IPS-18c (cell line): ENCODE measurements around the gene E2F6.

Source experiments
- H3K4me3 ChIP-seq: 2 replicates; pipeline ENCODE4 v1.7.0; 2013; ENCODE audit warnings: low read depth, mild to moderate bottlenecking, low read length, moderate library complexity; ENCODE audit not compliant: insufficient read depth
- H3K9me3 ChIP-seq: one replicate; pipeline ENCODE4 v1.6.1; 2013; ENCODE audit warnings: mild to moderate bottlenecking, low read length, moderate library complexity; ENCODE audit not compliant: control insufficient read depth, insufficient read depth

Gene E2F6

DNA sequence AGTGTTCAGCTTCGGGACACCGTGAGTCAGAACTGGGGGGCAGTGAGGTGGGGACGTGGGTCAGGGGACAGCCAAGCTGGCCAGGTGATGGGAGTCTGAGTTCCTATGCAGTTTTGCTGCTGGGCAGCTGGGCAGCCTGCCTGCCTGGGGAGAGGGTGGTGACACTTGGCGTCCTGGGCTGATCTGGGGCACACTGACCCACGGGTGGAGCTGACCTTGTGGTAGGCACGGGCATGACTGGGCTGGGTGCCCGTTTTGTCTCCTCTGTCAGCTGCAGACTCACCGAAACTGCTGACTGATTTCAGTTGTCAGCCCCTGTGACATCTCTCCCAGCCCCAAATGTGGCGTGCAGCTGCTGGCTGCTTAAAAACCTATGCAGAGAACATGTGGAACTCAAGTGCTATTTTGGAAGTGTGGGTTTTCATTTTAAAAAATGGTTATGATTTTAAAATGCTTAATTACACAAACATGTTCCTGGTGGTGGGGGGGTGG, 32.6 kb upstream of the E2F6 start:
- no peaks in the 10 kb centered on the region for H3K9me3 ChIP-seq
- H3K4me3 ChIP-seq, result no peak overlapping the region

DNA sequence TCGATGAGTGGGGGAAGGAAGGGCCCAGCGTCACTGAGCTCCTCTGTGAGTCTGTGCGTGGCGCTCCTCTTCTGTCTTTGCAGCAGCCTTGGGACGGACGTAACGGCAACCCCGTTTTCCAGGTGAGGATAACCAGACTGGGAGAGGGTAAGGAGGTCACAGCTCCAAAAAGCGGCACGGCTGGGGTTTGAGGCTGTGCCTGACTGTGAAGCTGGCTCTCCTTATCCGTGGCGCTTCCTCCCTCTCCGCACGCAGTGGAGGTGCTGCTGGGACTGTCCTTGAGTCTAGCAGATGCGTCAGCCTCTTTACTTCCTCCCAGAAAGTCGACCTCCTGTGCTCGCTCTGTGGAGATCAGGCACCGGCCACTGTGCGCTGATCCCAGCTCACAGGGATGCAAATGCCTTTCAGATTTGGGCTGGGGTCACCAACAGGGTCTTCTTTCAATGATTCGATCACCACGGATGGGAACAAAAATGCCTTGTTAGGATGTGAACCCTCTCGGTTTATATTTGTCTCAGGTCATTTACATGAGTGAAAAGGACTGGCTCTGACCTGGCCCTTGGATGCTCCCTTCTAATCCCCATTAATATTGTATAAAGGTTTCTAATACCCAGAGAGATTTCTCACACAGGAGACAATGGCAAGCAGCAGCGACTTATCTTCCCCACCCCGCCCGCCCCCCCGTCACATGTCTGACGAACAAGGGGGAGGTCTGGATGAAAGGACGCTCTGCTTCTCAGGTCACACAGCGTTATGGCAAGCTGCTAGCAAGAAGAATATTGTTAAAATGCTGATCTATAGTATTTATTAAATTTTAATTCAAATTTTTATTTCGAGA, 30.1 kb upstream of the E2F6 start:
- Histone ChIP-seq H3K4me3 (no peak overlapping the region), H3K9me3 (no peaks in the 10 kb centered on the region)

DNA sequence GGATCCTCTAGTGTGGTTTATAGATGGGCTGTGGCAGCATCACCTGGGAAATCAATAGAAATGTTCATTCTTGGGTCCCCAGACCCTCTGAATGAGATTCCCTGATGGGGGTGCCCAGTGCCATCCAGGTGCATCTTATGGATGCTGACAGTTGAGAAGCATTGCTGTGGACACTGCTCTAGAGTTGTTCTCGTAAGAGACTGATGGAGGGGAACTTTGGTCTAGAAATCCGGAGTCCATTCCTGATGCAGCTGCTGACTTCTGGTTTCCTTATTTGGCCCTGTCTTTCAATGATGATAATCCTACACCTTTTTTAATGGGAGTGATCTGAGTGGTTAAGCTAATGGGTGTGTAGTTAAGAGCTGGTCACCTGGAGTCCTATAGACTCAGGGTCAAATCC, 28.3 kb upstream of the E2F6 start:
- Histone ChIP-seq H3K4me3 (no peak overlapping the region), H3K9me3 (no peaks in the 10 kb centered on the region)

DNA sequence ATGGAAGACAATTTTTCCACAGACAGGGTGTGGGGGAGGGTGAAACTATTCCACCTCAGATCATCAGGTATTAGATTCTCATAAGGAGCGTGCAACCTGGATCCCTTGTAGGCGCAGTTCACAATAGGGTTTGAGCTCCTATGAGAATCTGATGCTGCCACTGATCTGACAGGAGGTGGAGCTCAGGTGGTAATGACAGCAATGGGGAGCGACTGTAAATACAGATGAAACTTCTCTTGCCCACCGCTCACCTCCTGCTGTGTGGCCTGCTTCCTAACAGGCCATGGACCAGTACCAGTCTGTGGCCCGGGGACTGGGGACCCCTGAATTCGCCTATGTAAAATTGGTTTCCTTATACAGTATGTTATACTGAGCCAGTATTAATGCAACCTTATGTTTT, 27.3 kb upstream of the E2F6 start:
- no peak overlapping the region for H3K4me3 ChIP-seq

DNA sequence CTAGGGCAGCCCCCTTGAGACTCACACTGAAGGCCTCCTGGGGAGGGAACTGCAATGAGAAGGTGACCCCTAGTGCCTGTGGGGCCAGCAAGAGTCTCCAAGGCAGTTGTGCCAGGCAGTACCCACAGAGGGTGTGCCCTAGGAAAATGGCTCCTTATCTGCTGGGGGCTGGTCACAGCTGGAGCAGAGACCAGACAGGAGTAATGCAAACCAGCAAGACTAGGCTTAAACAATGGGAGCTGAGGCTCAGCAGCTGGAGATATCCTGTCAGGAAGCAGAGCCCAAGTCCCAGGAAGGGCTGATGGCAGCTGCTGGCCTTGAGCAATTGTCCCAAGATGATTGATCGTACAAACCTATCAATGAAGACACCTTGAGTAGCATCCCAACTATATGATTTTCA, 26.8 kb upstream of the E2F6 start:
- Histone ChIP-seq H3K4me3 (no peak overlapping the region), H3K9me3 (peaks cover 3% of the 10 kb centered on the region)

More for the DNA sequence above, 27.3 kb upstream of the E2F6 start:
- H3K9me3 ChIP-seq, result peaks cover 3% of the 10 kb centered on the region

DNA sequence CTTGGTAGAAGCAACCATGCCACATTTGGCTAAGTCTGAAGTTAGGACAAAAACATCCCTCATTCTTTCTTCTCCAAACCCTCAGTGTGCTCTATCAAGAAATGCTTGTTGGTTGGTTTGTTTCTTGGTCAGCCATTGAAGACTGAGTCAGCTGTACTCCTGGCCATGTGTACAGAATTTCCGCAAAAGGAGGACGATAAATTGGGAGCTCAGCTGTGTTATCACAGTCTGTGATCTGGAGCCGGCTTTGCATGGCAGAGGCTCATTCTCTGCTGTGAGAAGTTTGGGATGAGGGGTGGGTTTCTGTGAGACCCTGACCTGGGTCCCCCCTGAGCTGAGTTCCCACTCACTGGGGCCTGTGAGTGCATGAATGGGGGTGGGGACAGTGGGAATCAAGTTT, 26.3 kb upstream of the E2F6 start:
- H3K4me3 ChIP-seq, result no peak overlapping the region

DNA sequence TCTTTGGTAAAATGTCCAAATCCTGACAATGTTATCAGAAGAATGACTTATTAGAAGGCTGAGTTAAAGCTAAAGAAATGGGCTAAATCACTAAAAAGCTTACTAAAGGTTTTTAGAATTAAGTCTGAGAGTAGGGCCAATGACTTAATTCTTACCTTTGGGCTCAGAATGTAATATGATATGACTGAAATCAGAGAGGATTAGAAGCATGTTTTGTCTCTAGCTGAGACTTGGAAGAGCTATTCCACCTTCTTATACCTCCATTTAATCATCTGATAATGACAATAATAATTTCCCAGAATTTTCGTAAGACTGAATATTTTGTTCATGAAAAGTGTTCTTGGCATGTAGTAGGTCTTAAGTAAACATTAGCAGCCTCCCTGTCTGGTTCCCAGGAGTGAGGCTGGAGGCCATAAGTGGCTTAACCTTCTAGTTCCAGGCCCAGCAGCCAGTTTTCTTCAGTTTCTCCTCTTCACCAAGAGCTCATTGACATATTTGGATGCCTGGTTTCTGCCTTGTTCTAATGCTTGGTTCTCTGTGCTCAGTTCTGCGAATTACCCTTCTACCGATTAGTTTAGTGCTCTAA, 25.5 kb upstream of the E2F6 start:
- Histone ChIP-seq H3K4me3 (no peak overlapping the region), H3K9me3 (peaks cover 3% of the 10 kb centered on the region)

More for the DNA sequence above, 26.3 kb upstream of the E2F6 start:
- H3K9me3 ChIP-seq, result peaks cover 3% of the 10 kb centered on the region

DNA sequence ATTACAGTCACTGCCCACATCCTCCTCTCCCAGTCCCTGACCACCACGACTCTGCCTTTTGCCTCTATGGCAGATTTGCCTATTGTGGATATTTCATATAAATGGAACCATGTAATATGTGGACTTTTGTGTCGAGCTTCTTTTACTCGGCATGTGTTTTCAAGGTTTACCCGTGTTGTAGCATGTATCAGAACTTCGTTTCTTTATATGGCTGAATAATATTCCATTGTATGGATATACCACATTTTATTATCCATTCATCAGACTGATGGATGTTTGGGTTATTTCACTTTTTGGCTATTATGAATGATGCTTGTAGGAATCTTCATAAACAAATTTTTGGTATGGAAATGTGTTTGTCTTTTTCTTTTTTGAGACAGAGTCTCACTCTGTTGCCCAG, 24.2 kb upstream of the E2F6 start:
- H3K4me3 ChIP-seq, result no peak overlapping the region
- H3K9me3 ChIP-seq, result peaks cover 3% of the 10 kb centered on the region

DNA sequence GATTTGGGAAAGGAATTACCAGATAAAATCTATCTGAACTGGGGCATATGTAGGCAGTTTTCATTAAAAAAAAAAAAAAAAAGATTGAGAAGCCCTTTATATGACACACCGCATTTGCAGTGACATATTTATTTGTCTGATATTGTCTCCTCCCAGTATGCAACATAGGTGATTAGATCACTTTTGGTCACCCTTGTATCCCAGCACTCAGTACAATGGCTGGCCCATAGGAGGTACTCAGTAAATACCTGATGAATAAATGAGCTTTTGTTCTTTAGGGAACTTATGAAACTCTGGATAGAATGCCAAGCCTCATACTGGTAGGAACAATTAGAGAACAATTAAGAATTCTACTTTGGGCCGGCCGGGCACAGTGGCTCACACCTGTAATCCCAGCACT, 22.8 kb upstream of the E2F6 start:
- Histone ChIP-seq H3K9me3 (peaks cover 5% of the 10 kb centered on the region), H3K4me3 (no peak overlapping the region)

DNA sequence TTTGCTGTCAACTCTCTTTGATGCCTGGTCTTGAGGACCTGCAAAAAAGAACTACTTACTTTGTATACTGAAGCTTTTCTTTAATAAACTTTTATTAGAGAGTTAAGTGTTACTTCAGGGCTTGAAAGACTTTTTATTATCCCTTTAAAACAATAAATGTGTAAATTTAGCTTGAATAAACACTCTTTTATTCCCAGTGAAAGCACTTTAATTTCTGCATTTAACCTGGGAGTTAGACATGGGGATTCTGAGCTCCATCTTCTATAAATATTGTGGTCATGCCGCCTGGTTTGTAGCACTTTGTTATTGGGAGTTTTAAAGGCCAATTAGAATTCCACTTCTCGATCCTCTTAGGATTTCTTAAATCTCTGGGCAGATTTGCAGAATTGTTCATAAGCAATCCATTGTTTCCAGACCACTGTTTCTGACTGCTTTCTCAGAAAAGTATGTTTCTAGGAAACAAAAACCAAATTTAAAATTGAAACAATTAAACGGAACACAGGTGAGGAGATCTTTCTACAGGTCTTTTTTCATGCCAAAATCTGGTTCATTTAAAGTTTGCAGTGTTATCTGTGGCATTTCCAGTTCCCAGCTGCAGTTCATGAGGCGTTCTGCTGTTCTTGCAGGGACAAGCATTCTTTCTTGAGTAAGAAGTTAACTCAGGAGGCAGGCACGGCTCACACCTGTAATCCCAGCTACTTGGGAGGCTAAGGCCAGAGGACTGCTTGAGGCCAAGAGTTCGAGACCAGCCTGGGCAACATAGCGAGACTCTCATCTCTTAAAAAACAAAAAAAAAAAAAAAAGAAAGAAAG, 18.1 kb upstream of the E2F6 start:
- peak overlapping the region; percentile 78; the same call in 1 of the 2 replicates for H3K4me3 ChIP-seq
- peaks cover 3% of the 10 kb centered on the region for H3K9me3 ChIP-seq

DNA sequence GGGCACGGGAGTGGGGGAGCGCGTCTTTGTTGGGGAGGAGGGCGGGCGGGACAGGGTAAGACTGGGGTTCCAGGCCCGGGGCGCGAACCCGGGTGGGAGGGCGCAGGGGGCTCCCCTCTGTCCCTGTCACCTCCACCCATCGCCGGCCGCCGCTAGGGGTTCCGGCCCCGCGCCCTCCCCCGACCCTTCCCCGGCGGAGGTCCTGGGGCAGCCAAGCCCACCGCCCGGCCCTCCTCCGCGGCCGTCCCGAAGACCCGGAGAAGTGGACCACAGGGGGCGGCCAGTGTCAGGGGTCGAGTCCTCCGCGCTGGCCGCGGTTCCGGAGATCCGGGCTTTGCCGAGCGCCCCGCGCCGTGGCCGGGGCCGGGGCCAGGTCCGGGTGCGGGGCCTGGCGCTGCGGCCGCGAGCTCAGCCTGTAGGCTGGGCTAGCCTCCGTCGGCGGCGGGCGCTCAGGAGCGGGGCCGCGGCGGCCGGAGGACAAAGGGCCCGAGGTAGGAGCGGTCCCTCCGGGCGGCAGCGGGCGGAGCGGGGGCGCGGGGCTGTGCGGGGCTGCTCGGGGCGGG, 16.6 kb upstream of the E2F6 start:
- peak overlapping the region; percentile 78 for H3K4me3 ChIP-seq

DNA sequence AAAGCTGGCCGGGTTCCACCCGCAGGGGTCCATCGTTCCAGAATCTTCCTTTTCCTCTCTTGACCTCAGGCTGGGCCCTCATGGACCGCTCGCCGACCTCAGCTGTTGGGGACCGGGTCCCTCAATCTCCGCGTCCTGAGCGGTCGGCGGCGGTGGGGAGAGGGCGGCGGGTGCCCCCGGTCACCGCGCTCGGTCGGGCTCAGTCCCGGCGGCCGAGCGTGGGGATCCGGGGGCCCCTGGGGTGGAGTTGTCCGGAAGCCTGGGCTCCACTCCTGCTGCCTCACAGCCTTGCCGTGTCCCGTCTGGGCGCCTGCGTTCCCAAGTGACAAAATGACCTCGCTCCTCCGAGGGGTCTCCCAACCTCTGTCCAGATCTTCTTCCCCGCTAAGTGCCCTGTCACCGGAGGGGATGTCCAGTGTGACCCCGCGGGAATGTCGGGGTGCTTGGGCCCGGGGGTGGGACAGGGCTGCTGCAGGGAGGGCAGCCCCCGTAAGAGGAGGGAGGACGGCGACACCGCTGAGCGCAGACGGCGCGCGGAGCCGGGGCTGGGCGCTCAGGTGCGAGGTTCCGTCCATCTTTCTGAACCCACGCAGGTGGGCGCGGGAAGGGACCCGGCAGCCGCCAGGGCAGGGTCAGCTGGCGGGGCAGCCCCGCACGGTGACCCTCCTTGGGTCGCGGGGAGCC, 16.0 kb upstream of the E2F6 start:
- Histone ChIP-seq H3K4me3 (peak overlapping the region; percentile 78), H3K9me3 (peaks cover 2% of the 10 kb centered on the region)

More for the DNA sequence above, 16.6 kb upstream of the E2F6 start:
- peaks cover 2% of the 10 kb centered on the region for H3K9me3 ChIP-seq

DNA sequence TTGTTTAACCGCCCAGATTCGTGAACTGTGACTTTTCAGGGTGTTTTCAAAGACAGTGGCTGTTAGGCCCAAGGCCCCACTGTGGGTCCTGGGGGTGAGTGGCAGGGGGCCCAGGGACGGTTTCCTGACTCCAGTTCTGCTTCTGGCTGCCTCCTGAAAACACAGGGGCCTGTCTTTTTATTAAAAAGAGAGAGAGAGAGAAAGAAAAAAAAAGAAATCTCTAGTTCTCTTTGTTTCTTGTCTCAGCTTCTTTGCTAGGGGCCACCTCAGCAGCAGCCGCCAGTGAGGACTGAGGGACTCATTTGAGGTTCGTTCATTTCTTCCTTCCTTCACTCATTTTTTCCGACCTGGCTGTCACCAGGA, 15.4 kb upstream of the E2F6 start:
- H3K4me3 ChIP-seq, result peak overlapping the region; percentile 78; the same call in 1 of the 2 replicates
- H3K9me3 ChIP-seq, result peaks cover 2% of the 10 kb centered on the region

DNA sequence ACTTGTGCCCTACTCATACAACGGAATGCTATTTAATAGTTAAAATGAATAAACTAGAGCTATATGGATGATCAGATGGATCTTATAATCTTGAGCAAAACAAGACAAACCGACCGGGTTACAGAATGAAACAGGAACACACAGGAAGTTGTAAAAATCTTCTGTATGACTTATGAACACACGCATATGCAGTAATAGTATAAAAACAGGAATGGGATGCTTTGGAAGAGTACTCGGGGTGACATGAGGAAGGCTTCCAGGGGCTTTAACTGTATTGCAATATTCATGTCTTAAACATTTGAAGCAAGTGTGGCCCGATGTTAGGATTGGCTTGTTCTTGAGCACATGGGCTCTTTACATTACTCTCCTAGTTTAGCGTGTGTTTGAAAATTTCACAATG, 14.9 kb upstream of the E2F6 start:
- Histone ChIP-seq H3K9me3 (peaks cover 2% of the 10 kb centered on the region), H3K4me3 (no peak overlapping the region)

DNA sequence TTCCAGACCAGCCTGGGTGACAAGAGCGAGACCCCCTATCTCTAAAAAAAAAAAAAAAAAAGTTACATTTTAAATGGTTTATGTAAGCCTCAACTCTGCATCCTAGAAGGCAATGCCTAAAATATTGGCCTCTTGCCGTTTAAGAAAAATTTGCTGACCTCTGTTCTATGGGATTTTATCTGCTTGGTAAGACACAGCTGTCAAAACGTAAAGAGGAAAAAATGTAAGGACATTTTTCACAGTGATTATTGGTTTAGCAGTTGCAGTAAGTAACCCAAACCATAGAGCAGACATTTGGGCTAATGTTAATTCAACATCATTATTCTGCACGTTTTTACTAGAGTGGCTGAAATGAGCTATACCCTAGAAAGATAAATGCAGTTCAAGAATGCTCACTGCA, 14.4 kb upstream of the E2F6 start:
- H3K4me3 ChIP-seq, result no peak overlapping the region
- peaks cover 2% of the 10 kb centered on the region for H3K9me3 ChIP-seq

DNA sequence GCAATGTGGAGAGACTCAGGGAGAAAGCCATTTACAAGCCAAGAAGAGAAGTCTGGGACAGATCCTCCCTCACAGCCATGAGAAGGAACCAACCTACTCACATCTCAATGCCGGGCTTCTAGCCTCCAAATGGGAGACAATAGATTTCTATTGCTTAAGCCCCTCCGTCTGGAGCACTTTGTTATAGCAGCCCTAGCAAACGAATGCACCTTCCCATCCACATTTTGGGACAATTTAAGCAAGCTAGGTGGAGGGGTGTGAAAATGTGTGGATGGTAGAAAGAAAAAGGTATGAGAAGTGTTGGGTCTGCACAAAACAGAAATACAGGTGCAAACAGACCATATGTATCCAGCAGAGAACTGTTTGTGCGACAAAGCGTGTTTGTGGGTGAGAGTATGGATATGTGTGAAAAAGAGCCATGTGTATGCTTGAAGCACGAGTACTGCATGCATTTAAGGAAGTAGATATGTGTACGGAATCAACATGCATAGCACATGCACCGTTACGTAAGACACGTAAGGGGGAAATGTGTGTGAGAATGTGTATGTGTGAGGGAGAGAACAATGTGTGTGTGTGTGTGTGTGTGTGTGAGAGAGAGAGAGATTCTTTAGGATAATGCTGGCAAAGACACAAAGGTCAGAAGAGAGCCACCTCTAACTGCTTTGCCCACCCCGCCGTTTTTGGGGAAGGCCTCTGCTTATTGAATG, 13.1 kb upstream of the E2F6 start:
- no peaks in the 10 kb centered on the region for H3K9me3 ChIP-seq
- no peak overlapping the region for H3K4me3 ChIP-seq
